HG03460 (cell line): ENCODE data around the gene FGR.

ENCODE experiments used
- ATAC-seq: cut with Tn5 transposase; IDR thresholded peaks from one replicate; pipeline ENCODE4 v1.9.1; 2021; ENCODE audit not compliant: unreplicated experiment

Gene FGR

GRCh38 chr1:27589841-27590426, 45.1 kb downstream of the FGR start:
- ATAC-seq: no peak

- ATAC-seq: no peak
Observed at GRCh38 chr1:27589441-27589840, 45.5 kb downstream of the FGR start.

- ATAC-seq: no peak
Observed at GRCh38 chr1:27588256-27589232, 46.4 kb downstream of the FGR start.

GRCh38 chr1:27585684-27586083, 49.3 kb downstream of the FGR start:
- no peak for ATAC-seq

- no peak for ATAC-seq
Observed at GRCh38 chr1:27584453-27584852, 50.5 kb downstream of the FGR start.

DNA sequence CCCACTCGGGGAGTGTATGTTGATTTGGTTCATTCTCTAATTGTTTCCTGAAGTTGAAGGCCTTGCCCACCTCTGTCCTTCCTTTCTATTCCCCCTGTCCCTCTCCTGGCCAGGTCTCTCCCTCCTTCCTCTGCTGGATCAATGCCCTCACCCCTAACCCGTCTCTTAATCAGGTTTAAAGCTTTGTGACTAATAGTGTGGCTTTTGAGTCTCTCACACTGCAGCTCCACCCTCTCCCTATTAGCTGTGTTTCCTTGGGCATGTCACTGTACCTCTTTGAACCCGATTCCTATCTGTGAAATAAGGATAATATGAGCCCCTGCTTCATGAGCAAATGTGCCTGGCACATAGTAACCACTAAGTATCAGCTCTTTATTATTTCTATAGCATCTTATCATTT, 51.5 kb downstream of the FGR start:
- no peak for ATAC-seq

DNA sequence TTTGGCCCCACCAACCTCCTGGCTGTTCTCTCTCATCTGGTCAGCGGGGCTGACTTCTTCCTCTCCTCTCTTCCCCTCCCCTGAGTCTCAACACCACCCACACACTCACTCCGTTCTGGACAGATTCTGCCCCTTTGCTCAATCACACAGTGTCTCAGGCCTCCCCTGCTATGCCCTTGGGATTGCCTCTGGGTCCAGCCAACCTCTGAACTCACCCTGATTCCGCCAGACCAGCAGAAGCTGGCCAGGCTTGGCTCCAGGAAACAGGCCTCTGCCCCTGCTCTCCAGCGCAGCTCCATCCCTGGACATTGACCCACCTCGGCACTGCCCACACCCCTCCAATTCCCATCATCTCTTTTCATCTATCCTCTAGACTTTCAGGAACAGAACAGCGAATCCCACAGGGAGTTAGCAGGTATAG, 53.2 kb downstream of the FGR start:
- no peak for ATAC-seq

DNA sequence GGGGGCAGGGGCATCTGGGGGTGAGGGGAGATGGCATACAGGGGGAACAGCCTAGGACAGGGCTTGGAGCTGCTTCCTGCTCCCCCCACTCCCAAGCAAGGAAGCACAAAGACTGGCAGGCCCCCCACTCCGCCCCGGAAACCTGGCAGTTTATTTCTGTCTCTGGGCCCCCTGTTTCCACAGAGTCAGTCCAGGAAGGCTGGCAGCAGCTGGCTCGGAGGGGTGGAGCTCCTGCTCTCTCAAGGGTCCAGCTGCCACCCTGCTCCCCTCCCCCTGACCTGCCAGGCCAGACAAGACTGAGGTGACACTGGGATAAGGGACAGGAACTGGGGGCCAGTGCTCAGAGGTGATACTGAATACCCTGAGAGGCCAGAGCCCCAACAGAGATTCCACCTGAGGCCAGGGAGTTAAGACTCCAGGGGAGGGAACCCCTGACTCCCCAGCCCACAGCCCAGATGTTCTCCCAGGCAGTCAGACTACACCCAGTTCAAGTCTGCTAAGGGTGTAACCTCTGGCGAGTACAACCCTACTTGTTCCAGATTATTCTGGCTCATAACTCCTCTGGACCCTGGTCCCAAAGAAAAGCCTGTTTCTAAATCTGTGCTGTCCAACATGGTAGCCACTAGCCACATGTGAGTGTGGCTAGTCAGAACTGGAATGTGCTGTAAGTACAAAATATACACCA, 57.3 kb downstream of the FGR start:
- no peak for ATAC-seq

DNA sequence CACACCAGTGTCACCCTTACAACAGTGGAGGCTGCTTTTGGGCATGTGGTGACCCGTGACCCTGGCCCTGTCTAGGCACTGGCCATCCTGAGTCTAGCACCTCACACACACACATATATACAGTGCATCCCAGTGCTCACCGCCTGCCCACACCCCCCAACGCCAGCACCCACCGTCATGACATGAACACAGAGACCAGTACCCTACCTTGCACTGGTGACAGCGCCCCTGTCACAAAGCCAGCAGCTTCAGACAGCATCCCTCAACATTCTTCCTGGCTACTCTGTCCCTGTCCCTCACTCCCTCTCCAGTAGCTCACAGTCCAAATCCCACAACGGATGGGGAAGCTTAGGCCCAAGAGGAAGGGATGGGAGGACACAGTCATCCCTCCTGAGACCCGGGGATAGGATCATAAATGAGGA, 58.2 kb downstream of the FGR start:
- ATAC-seq: no peak

DNA sequence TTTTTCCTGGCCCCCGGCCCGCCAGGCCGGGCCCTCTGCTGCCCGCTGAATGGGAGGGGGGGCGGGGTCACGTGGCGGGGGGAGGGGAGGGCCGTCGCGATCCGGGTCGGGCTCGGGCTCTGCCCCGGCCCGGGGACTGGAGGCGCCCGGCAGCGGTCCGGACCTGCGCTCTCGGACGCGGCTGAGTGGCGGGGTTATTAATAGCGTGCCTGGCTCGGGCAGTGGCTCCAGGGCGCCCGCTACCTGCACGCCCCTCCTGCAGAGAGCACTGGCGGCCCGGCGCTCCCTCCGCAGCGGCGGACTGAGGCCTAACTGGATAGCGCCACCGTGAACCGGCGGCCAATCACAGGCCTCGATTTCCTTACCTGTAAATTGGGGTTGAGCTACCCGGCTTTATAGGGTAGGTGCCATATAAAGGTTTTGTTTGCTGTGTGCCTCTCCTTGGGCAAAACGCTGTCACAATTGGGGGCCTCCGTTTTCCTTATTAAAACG, 59.1 kb downstream of the FGR start:
- ATAC-seq: no peak

GRCh38 chr1:27574871-27575831, 59.8 kb downstream of the FGR start:
- no peak for ATAC-seq

GRCh38 chr1:27574001-27574781, 60.8 kb downstream of the FGR start:
- no peak for ATAC-seq

- no peak for ATAC-seq
Observed at GRCh38 chr1:27572679-27573426, 62.1 kb downstream of the FGR start.

- no peak for ATAC-seq
Observed at GRCh38 chr1:27572019-27572678, 62.8 kb downstream of the FGR start.

- ATAC-seq: no peak
Observed at GRCh38 chr1:27571439-27572018, 63.5 kb downstream of the FGR start.

DNA sequence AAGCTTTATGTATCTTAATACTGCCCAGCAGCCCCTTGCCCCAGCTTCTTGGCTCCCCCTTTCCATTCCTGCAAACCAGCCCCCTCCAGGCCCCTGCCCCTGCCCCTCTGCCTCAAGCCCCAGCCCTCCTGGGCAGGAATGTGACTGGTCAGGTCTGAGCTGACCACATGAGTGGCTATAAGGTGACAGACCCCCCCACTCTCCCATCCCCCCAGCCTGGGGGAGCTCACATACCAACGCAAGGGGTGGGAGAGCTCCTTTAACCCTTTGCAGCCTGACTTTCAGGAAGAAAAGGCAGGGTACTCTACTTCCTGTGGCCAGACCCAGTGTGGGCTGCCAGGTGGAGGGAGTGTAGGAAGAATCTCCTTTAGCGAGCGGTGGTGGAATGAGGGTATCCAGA, 64.2 kb downstream of the FGR start:
- no peak for ATAC-seq

- ATAC-seq: no peak
Observed at GRCh38 chr1:27570356-27570755, 64.6 kb downstream of the FGR start.
